Endothelial cell of umbilical vein (primary cell): Measurements from ENCODE around the gene PGBD5. TPM values are rescaled to one million over a fixed set of nuclear protein-coding genes. Genes with fewer than 3 reads are reported as not detected.

Source experiments
- BruUV-seq: library from RNA; stranded (reverse); fragments of 400-500 nt; replicated peaks from 2 replicates; lab custom pipeline; 2021; lab: Mats Ljungman, UMichigan
- CTCF ChIA-PET: fragments of 300-600, 350-600 bp; sonication (Branson Sonifier 250); formaldehyde crosslinking; loops from one replicate; lab custom pipeline; 2021; ENCODE audit warnings: antibody characterized with exemption, inconsistent platforms; lab: Charles Lee
- POLR2A ChIA-PET: fragments of 300-600, 350-600 bp; sonication (Branson Sonifier 250); formaldehyde crosslinking; loops from one replicate; lab custom pipeline; 2021; ENCODE audit warnings: antibody characterized with exemption, inconsistent platforms; lab: Charles Lee
- DNase-seq: peaks from one replicate; pipeline ENCODE4 v3.0.0-alpha.2; 2011; ENCODE audit warnings: low read depth, low spot score
- FAIRE-seq: peaks from 2 replicates; lab custom pipeline; 2011; peaks lifted over from hg19 to GRCh38; lab: Jason Lieb, UNC
- H2AFZ ChIP-seq: 2 replicates; pipeline ENCODE4 v1.6.0; 2012; ENCODE audit warnings: low read depth, low read length, control low read depth, inconsistent platforms
- H3K27ac ChIP-seq: 2 replicates; pipeline ENCODE4 v1.5.1; 2011; ENCODE audit warnings: low read depth, mild to moderate bottlenecking, control low read depth, low read length, moderate library complexity; ENCODE audit not compliant: insufficient read depth
- H3K27me3 ChIP-seq, 2 experiments: 2 replicates each; pipeline versions ENCODE4 v1.6.0 to v1.6.1; 2011; ENCODE audit warnings: low read length in 2 of 2, mixed read lengths in 1 of 2; ENCODE audit not compliant: control insufficient read depth in 2 of 2, insufficient read depth in 2 of 2
- H3K36me3 ChIP-seq, 2 experiments: 2 replicates in 1 of 2; 3 replicates in 1 of 2; pipeline ENCODE4 v1.5.1; 2011; ENCODE audit warnings: low read length in 2 of 2, mild to moderate bottlenecking in 1 of 2, moderate library complexity in 1 of 2; ENCODE audit not compliant: control insufficient read depth in 2 of 2, insufficient read depth in 2 of 2; ENCODE audit errors: extremely low read depth in 1 of 2
- H3K4me1 ChIP-seq: 3 replicates; pipeline ENCODE4 v1.5.1; 2011; ENCODE audit warnings: mild to moderate bottlenecking, low read length; ENCODE audit not compliant: control insufficient read depth, insufficient read depth; ENCODE audit errors: extremely low read depth
- H3K4me2 ChIP-seq: 2 replicates; pipeline ENCODE4 v1.6.1; 2011; ENCODE audit warnings: low read length, control low read depth, mixed read lengths; ENCODE audit not compliant: insufficient read depth
- H3K4me3 ChIP-seq, 3 experiments: fragments of 200-600 bp in 1 of 3; sonication (generic), shearing (Covaris generic) in 1 of 3; replicated peaks in 1 of 3; 2 replicates each; pipeline ENCODE4 v1.5.1; 2011 to 2016; ENCODE audit warnings: control low read depth in 3 of 3, low read length in 3 of 3, mild to moderate bottlenecking in 2 of 3, inconsistent platforms in 1 of 3, low read depth in 1 of 3, moderate library complexity in 1 of 3; ENCODE audit not compliant: insufficient read depth in 1 of 3
- H3K79me2 ChIP-seq: 2 replicates; pipeline ENCODE4 v1.6.0; 2012; ENCODE audit warnings: low read length, inconsistent platforms; ENCODE audit not compliant: control insufficient read depth, insufficient read depth
- H3K9ac ChIP-seq: replicated peaks from 2 replicates; pipeline ENCODE3; 2011; ENCODE audit warnings: low read length, control low read depth; ENCODE audit not compliant: insufficient read depth; ENCODE audit errors: extremely low read depth
- H3K9me1 ChIP-seq: replicated peaks from 3 replicates; pipeline ENCODE4 v1.6.0; 2011; ENCODE audit warnings: mild to moderate bottlenecking, low read length; ENCODE audit not compliant: control insufficient read depth, insufficient read depth; ENCODE audit errors: extremely low read depth
- H3K9me3 ChIP-seq: replicated peaks from 2 replicates; pipeline ENCODE4 v1.5.1; 2012; ENCODE audit warnings: low read length, inconsistent platforms; ENCODE audit not compliant: control insufficient read depth, insufficient read depth
- H4K20me1 ChIP-seq: replicated peaks from 2 replicates; pipeline ENCODE3; 2011; ENCODE audit warnings: mild to moderate bottlenecking, low read length; ENCODE audit not compliant: control insufficient read depth, insufficient read depth; ENCODE audit errors: extremely low read depth
- CTCF ChIP-seq, 2 donors: IDR thresholded peaks; 1 replicate in 1 of 2; 2 replicates in 1 of 2; pipeline ENCODE4 v1.5.1; 2011; ENCODE audit warnings: low read length in 2 of 2, mild to moderate bottlenecking in 2 of 2, moderate library complexity in 2 of 2, control low read depth in 1 of 2, inconsistent platforms in 1 of 2, low read depth in 1 of 2; ENCODE audit not compliant: insufficient read depth in 1 of 2; ENCODE audit errors: extremely low read depth in 1 of 2
- EZH2 ChIP-seq: IDR thresholded peaks from 2 replicates; pipeline ENCODE4 v1.6.1; 2012; ENCODE audit warnings: borderline replicate concordance, low read depth, mild to moderate bottlenecking, moderate library complexity, low read length, inconsistent platforms; ENCODE audit not compliant: severe bottlenecking
- FOS ChIP-seq: IDR thresholded peaks from 2 replicates; pipeline ENCODE4 v1.6.1; 2011; ENCODE audit warnings: mild to moderate bottlenecking, low read length, moderate library complexity, borderline replicate concordance; ENCODE audit not compliant: insufficient read depth
- GATA2 ChIP-seq: IDR thresholded peaks from 2 replicates; pipeline ENCODE4 v1.7.0; 2011; ENCODE audit warnings: low read depth, mild to moderate bottlenecking, moderate library complexity, mixed read lengths, low read length; ENCODE audit not compliant: insufficient read length, insufficient read depth
- JUN ChIP-seq: IDR thresholded peaks from 2 replicates; pipeline ENCODE4 v1.6.1; 2011; ENCODE audit warnings: borderline replicate concordance, low read depth; ENCODE audit not compliant: insufficient read length, insufficient read depth
- MYC ChIP-seq: IDR thresholded peaks from one replicate; pipeline ENCODE4 v1.6.1; 2011; ENCODE audit warnings: mild to moderate bottlenecking, low read depth, low read length
- POLR2A ChIP-seq: IDR thresholded peaks from 2 replicates; pipeline ENCODE4 v1.6.1; 2012; ENCODE audit warnings: low read depth, mild to moderate bottlenecking, control low read depth, low read length
- POLR2AphosphoS5 ChIP-seq: IDR thresholded peaks from 2 replicates; pipeline ENCODE4 v1.6.1; 2012; ENCODE audit warnings: low read depth, mild to moderate bottlenecking, control low read depth, low read length, moderate library complexity; ENCODE audit not compliant: insufficient read depth
- dilution Hi-C: fragments of 300-500 bp; cut with MboI; formaldehyde crosslinking; loops from one replicate; pipeline ENCODE4 v1.15.0; 2019; ENCODE audit warnings: low sequenced_read_pairs; ENCODE audit not compliant: extremely low pct_ligation_motif_present
- intact Hi-C: fragments of 100-400 bp; cut with micrococcal nuclease; formaldehyde crosslinking; loops from one replicate; pipeline ENCODE4 v1.10.0; 2022
- polyA plus RNA-seq, 4 experiments: library from polyadenylated mRNA; depleted of rRNA in 3 of 4; stranded (reverse) in 3 of 4; unstranded in 1 of 4; fragments of >200 nt; gene quantifications; 2 replicates each; pipeline versions ENCODE4 v1.2.1 to v1.2.3, GENCODE V29; 2011 to 2012; ENCODE audit warnings: missing spikeins in 1 of 4
- total RNA-seq: library from RNA; stranded (reverse); gene quantifications from 2 replicates; pipeline ENCODE4 v1.2.3, GENCODE V29; 2021
- TF ChIP-seq, protein P1 (sequence below): IDR thresholded peaks from 2 replicates; pipeline ENCODE4 v1.6.1; 2011; ENCODE audit not compliant: insufficient read depth, insufficient read length

The PGBD5 gene
- total and polyA plus RNA-seq, 2 donors (not counting 3 experiments of a cell fraction or from before 2014, with no cell fraction given), result 0.03 TPM; not detected in 1

DNA sequence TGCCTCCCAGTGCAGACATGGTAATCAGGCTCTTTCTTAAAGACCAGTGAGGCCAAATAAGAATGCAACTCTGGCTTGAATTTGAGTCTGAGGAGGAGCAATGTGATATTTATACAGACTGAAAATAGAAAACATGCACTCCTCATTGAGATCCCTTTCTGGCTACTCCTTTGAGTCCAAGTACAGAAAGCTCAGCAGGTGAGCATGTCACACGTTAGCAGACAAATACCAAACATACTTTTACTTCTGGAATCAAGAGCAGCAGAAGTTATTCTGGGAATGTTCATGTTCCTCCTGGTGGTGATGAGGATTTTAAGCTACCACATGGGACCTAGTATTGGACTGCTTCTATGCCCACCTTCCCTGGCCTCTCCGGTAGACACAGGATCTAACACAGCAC is 48.3 kb downstream of the PGBD5 start:
- no TSS peak for BruUV-seq
- DNase-seq (no peak), FAIRE-seq (no peak)
- H3K36me3 ChIP-seq, result no peaks in the 10 kb centered on the region
- POLR2A ChIA-PET, result no interaction called here
- CTCF ChIA-PET, result no interaction called here
- H3K79me2 ChIP-seq, result no peaks in the 10 kb centered on the region
- no peak overlapping the region for H3K4me2 ChIP-seq
- no peaks in the 10 kb centered on the region for H3K4me1 ChIP-seq
- H3K27me3 ChIP-seq, result no peaks in the 10 kb centered on the region
- dilution Hi-C loops (no loop called here), intact Hi-C loops (no loop called here)
- H3K9me1 ChIP-seq, result no peaks in the 10 kb centered on the region
- no peaks in the 10 kb centered on the region for H4K20me1 ChIP-seq
- no peak overlapping the region for H3K4me3 ChIP-seq
- H2AFZ ChIP-seq, result no peak overlapping the region
- no peak overlapping the region for H3K27ac ChIP-seq
- H3K9ac ChIP-seq, result no peak overlapping the region
- no peak for TF ChIP-seq POLR2AphosphoS5
- no peak for TF ChIP-seq POLR2A
- no peak for TF ChIP-seq CTCF (IDR thresholded peaks at IDR 0.05; ENCODE audit: extremely low read depth in 1 of 2, insufficient read depth in 1 of 2, low read depth in 1 of 2, low read length in 2 of 2)
- no peak for TF ChIP-seq JUN
- no peak for TF ChIP-seq EZH2
- no peak for TF ChIP-seq MYC
- TF ChIP-seq FOS, result no peak
- TF ChIP-seq, protein P1, sequence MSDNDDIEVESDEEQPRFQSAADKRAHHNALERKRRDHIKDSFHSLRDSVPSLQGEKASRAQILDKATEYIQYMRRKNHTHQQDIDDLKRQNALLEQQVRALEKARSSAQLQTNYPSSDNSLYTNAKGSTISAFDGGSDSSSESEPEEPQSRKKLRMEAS, result no peak
- TF ChIP-seq GATA2, result no peak
- H3K9me3 ChIP-seq, result no peaks in the 10 kb centered on the region
